HFFc6 (cell line): ENCODE results near the gene RNF223. TPM values are rescaled to one million over a fixed set of nuclear protein-coding genes. Genes with fewer than 3 reads are reported as not detected.

Experiments used
- DNase-seq: peaks from one replicate; pipeline ENCODE4 v3.0.0-alpha.2; 2018
- H3K27ac Mint-ChIP-seq: 2 replicates; pipeline ENCODE4 v1.8.0; 2020; ENCODE audit warnings: mild to moderate bottlenecking, mixed read lengths
- H3K27me3 Mint-ChIP-seq: 2 replicates; pipeline ENCODE4 v1.8.0; 2021; ENCODE audit warnings: mild to moderate bottlenecking, moderate library complexity, mixed read lengths; ENCODE audit not compliant: insufficient read depth
- H3K36me3 Mint-ChIP-seq: 2 replicates; pipeline ENCODE4 v1.8.0; 2021; ENCODE audit warnings: low read depth, mixed read lengths
- H3K4me1 Mint-ChIP-seq: 2 replicates; pipeline ENCODE4 v1.8.0; 2020; ENCODE audit warnings: low read depth, mixed read lengths
- H3K4me3 Mint-ChIP-seq: 2 replicates; pipeline ENCODE4 v1.8.0; 2020; ENCODE audit warnings: mild to moderate bottlenecking, moderate library complexity, mixed read lengths
- H3K9me3 Mint-ChIP-seq: 2 replicates; pipeline ENCODE4 v1.8.0; 2020; ENCODE audit warnings: mild to moderate bottlenecking, mixed read lengths
- CTCF ChIP-seq: fragments of 200-600 bp; sonication (generic); IDR thresholded peaks from 2 replicates; pipeline ENCODE4 v1.5.0; 2021; ENCODE audit warnings: antibody characterized with exemption, mild to moderate bottlenecking
- total RNA-seq, 6 experiments: library from RNA; stranded (reverse); fragmentation: NEBNext Ultra II Directional; extraction: Animal tissue kit (Norgen Biotek cat#: 25700); gene quantifications; 2 replicates in 1 of 6; 3 replicates in 5 of 6; pipeline ENCODE4 v1.2.3, GENCODE V29; 2021

RNF223 gene
- total RNA-seq, 6 experiments from 2014 or later, result not detected

- H3K36me3 Mint-ChIP-seq, result peaks cover 8% of the 10 kb centered on the region
- DNase-seq, result no peak
- no peaks in the 10 kb centered on the region for H3K9me3 Mint-ChIP-seq
These were observed 19.5 kb upstream of the RNF223 start for GRCh38 chr1:1093610-1093943.

GRCh38 chr1:1092894-1093609 is 18.9 kb upstream of the RNF223 start:
- no peak for TF ChIP-seq CTCF
- DNase-seq, result no peak
- Mint-ChIP-seq H3K27ac (no peak overlapping the region), H3K4me1 (no peaks in the 10 kb centered on the region), H3K9me3 (no peaks in the 10 kb centered on the region), H3K36me3 (peaks cover 8% of the 10 kb centered on the region), H3K27me3 (peaks cover 3% of the 10 kb centered on the region), H3K4me3 (no peak overlapping the region)

More at GRCh38 chr1:1093610-1093943, 19.5 kb upstream of the RNF223 start:
- no peak overlapping the region for H3K4me3 Mint-ChIP-seq
- H3K4me1 Mint-ChIP-seq, result no peaks in the 10 kb centered on the region
- H3K27me3 Mint-ChIP-seq, result peaks cover 3% of the 10 kb centered on the region
- H3K27ac Mint-ChIP-seq, result no peak overlapping the region
- TF ChIP-seq CTCF, result no peak

GRCh38 chr1:1092149-1092855 is 18.2 kb upstream of the RNF223 start:
- Mint-ChIP-seq H3K27ac (no peak overlapping the region), H3K9me3 (no peaks in the 10 kb centered on the region), H3K27me3 (peaks cover 3% of the 10 kb centered on the region), H3K36me3 (peaks cover 8% of the 10 kb centered on the region), H3K4me1 (no peaks in the 10 kb centered on the region), H3K4me3 (no peak overlapping the region)
- no peak for DNase-seq
- TF ChIP-seq CTCF, result no peak

GRCh38 chr1:1091344-1092148 is 17.4 kb upstream of the RNF223 start:
- Mint-ChIP-seq H3K4me3 (no peak overlapping the region), H3K4me1 (no peaks in the 10 kb centered on the region), H3K36me3 (peaks cover 8% of the 10 kb centered on the region), H3K27me3 (peaks cover 3% of the 10 kb centered on the region), H3K9me3 (no peaks in the 10 kb centered on the region), H3K27ac (no peak overlapping the region)
- no peak for TF ChIP-seq CTCF
- no peak for DNase-seq

- Mint-ChIP-seq H3K27ac (no peak overlapping the region), H3K4me3 (no peak overlapping the region), H3K36me3 (peaks cover 7% of the 10 kb centered on the region), H3K4me1 (no peaks in the 10 kb centered on the region), H3K27me3 (peaks cover 3% of the 10 kb centered on the region), H3K9me3 (no peaks in the 10 kb centered on the region)
- no peak for DNase-seq
- no peak for TF ChIP-seq CTCF
These were observed 16.6 kb upstream of the RNF223 start for GRCh38 chr1:1090424-1091343.
